Liver (tissue), 9 donors: ENCODE results near the gene SF3B6. TPM values are rescaled to one million over a fixed set of nuclear protein-coding genes. Genes with fewer than 3 reads are reported as not detected.

Experiments used
- DNase-seq: peaks from one replicate; pipeline ENCODE4 v3.0.0-alpha.2; 2017; ENCODE audit warnings: low spot score
- H3K27ac ChIP-seq, 2 donors: one replicate each; pipeline ENCODE4 v1.7.0; 2013; ENCODE audit warnings: inconsistent platforms in 2 of 2, low read length in 2 of 2, control low read depth in 1 of 2, low read depth in 1 of 2, mild to moderate bottlenecking in 1 of 2
- H3K27me3 ChIP-seq, 4 donors: one replicate each; pipeline versions ENCODE4 v1.6.1 to v1.7.0; 2013; ENCODE audit warnings: low read length in 3 of 4, inconsistent platforms in 1 of 4, mild to moderate bottlenecking in 1 of 4, moderate library complexity in 1 of 4; ENCODE audit not compliant: control insufficient read depth in 4 of 4, insufficient read depth in 4 of 4
- H3K36me3 ChIP-seq, 4 donors: one replicate each; pipeline versions ENCODE4 v1.6.1 to v1.7.0; 2013; ENCODE audit warnings: low read length in 3 of 4, mild to moderate bottlenecking in 3 of 4, low read depth in 1 of 4, moderate library complexity in 1 of 4; ENCODE audit not compliant: control insufficient read depth in 4 of 4, insufficient read depth in 3 of 4
- H3K4me1 ChIP-seq, 4 donors: one replicate each; pipeline versions ENCODE4 v1.6.1 to v1.7.0; 2013; ENCODE audit warnings: low read length in 3 of 4, mild to moderate bottlenecking in 3 of 4, moderate library complexity in 1 of 4; ENCODE audit not compliant: control insufficient read depth in 4 of 4, insufficient read depth in 4 of 4
- H3K4me3 ChIP-seq, 3 donors: one replicate each; pipeline versions ENCODE4 v1.6.1 to v1.7.0; 2013; ENCODE audit warnings: low read length in 3 of 3, control low read depth in 1 of 3, low read depth in 1 of 3, mild to moderate bottlenecking in 1 of 3
- H3K9ac ChIP-seq, 2 donors: one replicate each; pipeline ENCODE4 v1.7.0; 2013; ENCODE audit warnings: low read length in 2 of 2, mild to moderate bottlenecking in 2 of 2, moderate library complexity in 2 of 2, control low read depth in 1 of 2, low read depth in 1 of 2
- H3K9me3 ChIP-seq, 4 donors: one replicate each; pipeline versions ENCODE4 v1.6.1 to v1.7.0; 2013; ENCODE audit warnings: low read length in 3 of 4; ENCODE audit not compliant: control insufficient read depth in 4 of 4
- FOXA1 ChIP-seq: IDR thresholded peaks from 2 replicates; pipeline ENCODE4 v1.6.1; 2016; ENCODE audit warnings: antibody characterized with exemption
- FOXA2 ChIP-seq: IDR thresholded peaks from 2 replicates; pipeline ENCODE4 v1.6.1; 2016; ENCODE audit warnings: antibody characterized with exemption
- GABPA ChIP-seq, 2 donors: IDR thresholded peaks in 1 of 2; conservative IDR thresholded peaks in 1 of 2; 2 replicates each; pipeline ENCODE4 v1.6.1; 2016; ENCODE audit warnings: antibody characterized with exemption in 2 of 2, mild to moderate bottlenecking in 1 of 2, moderate library complexity in 1 of 2
- HNF4A ChIP-seq, 2 donors: conservative IDR thresholded peaks; 2 replicates each; pipeline ENCODE4 v1.6.1; 2016; ENCODE audit warnings: antibody characterized with exemption in 2 of 2, mild to moderate bottlenecking in 2 of 2
- HNF4G ChIP-seq: IDR thresholded peaks from 2 replicates; pipeline ENCODE4 v1.6.1; 2016; ENCODE audit warnings: antibody characterized with exemption
- JUND ChIP-seq, 2 donors: IDR thresholded peaks; 2 replicates each; pipeline ENCODE4 v1.6.1; 2016; ENCODE audit warnings: antibody characterized with exemption in 2 of 2
- NR2F2 ChIP-seq: IDR thresholded peaks from 2 replicates; pipeline ENCODE4 v1.6.1; 2016; ENCODE audit warnings: antibody characterized with exemption
- RAD21 ChIP-seq, 2 donors: IDR thresholded peaks; 2 replicates each; pipeline ENCODE4 v1.6.1; 2016; ENCODE audit warnings: antibody characterized with exemption in 2 of 2, mild to moderate bottlenecking in 2 of 2
- RXRA ChIP-seq, 2 donors: IDR thresholded peaks; 2 replicates each; pipeline ENCODE4 v1.6.1; 2017 to 2018; ENCODE audit warnings: antibody characterized with exemption in 2 of 2, mild to moderate bottlenecking in 1 of 2
- SP1 ChIP-seq: IDR thresholded peaks from 2 replicates; pipeline ENCODE4 v1.6.1; 2018; ENCODE audit warnings: antibody characterized with exemption, mild to moderate bottlenecking
- TAF1 ChIP-seq: conservative IDR thresholded peaks from 2 replicates; pipeline ENCODE4 v1.6.1; 2016; ENCODE audit warnings: antibody characterized with exemption, mild to moderate bottlenecking
- YY1 ChIP-seq: IDR thresholded peaks from 2 replicates; pipeline ENCODE4 v1.6.1; 2016; ENCODE audit warnings: antibody characterized with exemption, mild to moderate bottlenecking
- WGBS: extraction: QIAGEN DNeasy Blood & Tissue Kit; methylation state at CpG from one replicate; pipeline ENCODE4 v1.1.7; 2013; 5-methylcytosine and 5-hydroxymethylcytosine counted together
- polyA plus RNA-seq, 2 donors: library from polyadenylated mRNA; stranded (reverse) in 1 of 2; unstranded in 1 of 2; fragments of 200-250 nt in 1 of 2; fragments of >200 nt in 1 of 2; fragmentation: Nextera tagmentation in 1 of 2; extraction: Ambion mirVana in 1 of 2; gene quantifications; one replicate each; pipeline versions ENCODE4 v1.2.1 to v1.2.3, GENCODE V29; 2013 to 2015
- total RNA-seq, 2 donors: library from RNA; depleted of rRNA; stranded (reverse); fragments of >200 nt; gene quantifications; one replicate each; pipeline ENCODE4 v1.2.3, GENCODE V29; 2014
- TF ChIP-seq, protein P1 (sequence below): fragments of 150-350 bp; IDR thresholded peaks from 2 replicates; pipeline ENCODE4 v1.5.1; 2017; ENCODE audit warnings: improper control_type of control experiment, low read depth, low read length; ENCODE audit not compliant: missing input control
- TF ChIP-seq, protein P2 (sequence below): IDR thresholded peaks from 2 replicates; pipeline ENCODE4 v1.6.1; 2016; ENCODE audit warnings: antibody characterized with exemption, mild to moderate bottlenecking
- TF ChIP-seq, protein P3 (sequence below): IDR thresholded peaks from 2 replicates; pipeline ENCODE4 v1.6.1; 2016; ENCODE audit warnings: antibody characterized with exemption
- TF ChIP-seq, protein P4 (sequence below): IDR thresholded peaks from 2 replicates; pipeline ENCODE4 v1.6.1; 2016; ENCODE audit warnings: antibody characterized with exemption
- donor health status: healthy.
- donor health status: healthy.
- donor health status: healthy.
- donor health status: healthy.
- donor health status: healthy.

SF3B6 gene
- total and polyA plus RNA-seq, 4 donors: 31.0 to 104 (median 75.6) TPM

DNA sequence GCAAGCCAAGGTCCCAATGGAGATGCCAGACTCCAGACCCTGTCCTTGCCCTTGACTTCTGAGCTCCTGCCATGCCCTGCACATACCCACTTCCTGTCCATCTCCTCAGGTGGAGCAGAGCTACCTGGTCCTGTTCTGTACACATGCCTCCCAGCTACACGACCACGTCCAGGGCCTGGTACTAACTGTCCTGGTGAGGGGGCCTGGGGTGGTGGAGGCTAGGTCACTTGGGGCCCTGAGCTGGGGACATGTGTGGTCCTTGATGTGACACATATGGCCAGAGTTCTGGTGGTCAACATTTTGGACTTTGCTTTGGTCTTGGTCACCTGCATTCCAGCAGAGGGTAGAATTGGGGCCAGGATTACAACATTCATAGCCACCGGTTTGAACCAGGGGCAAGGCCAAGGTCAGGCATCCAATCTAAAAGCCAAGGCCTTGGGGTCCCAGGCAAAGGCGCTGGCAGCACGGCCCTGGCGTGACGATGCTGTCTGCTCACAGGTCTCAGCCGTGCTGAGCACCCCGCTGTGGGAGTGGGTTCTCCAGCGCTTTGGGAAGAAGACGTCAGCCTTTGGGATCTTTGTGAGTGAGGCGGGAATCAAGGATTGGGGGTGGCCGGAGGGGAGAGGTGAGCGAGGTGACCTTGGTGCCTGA, 53.7 kb downstream of the SF3B6 start:
- Histone ChIP-seq H3K27ac (no peak overlapping the region), H3K36me3 (peaks cover 0 to 10% (median 1%) of the 10 kb centered on the region in 4 donors), H3K4me1 (no peaks in the 10 kb centered on the region), H3K9ac (no peak overlapping the region), H3K9me3 (no peaks in the 10 kb centered on the region), H3K27me3 (no peaks in the 10 kb centered on the region), H3K4me3 (no peak overlapping the region)
- no peak for DNase-seq
- WGBS: 85% methylated on average over 14 of the region's 14 CpGs
- TF ChIP-seq GABPA (IDR thresholded peaks at IDR 0.05 in 1 of 2, conservative IDR thresholded peaks at IDR 0.05 in 1 of 2) (no peak), FOXA1 (no peak), SP1 (no peak), HNF4A (conservative IDR thresholded peaks at IDR 0.05) (peak; percentile 61 to 67), NR2F2 (no peak), JUND (IDR thresholded peaks at IDR 0.05) (no peak), HNF4G (no peak), RXRA (IDR thresholded peaks at IDR 0.05) (peak; percentile 17 to 20), YY1 (no peak), FOXA2 (no peak), TAF1 (no peak)
- TF ChIP-seq, protein P1, sequence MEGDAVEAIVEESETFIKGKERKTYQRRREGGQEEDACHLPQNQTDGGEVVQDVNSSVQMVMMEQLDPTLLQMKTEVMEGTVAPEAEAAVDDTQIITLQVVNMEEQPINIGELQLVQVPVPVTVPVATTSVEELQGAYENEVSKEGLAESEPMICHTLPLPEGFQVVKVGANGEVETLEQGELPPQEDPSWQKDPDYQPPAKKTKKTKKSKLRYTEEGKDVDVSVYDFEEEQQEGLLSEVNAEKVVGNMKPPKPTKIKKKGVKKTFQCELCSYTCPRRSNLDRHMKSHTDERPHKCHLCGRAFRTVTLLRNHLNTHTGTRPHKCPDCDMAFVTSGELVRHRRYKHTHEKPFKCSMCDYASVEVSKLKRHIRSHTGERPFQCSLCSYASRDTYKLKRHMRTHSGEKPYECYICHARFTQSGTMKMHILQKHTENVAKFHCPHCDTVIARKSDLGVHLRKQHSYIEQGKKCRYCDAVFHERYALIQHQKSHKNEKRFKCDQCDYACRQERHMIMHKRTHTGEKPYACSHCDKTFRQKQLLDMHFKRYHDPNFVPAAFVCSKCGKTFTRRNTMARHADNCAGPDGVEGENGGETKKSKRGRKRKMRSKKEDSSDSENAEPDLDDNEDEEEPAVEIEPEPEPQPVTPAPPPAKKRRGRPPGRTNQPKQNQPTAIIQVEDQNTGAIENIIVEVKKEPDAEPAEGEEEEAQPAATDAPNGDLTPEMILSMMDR: no peak
- TF ChIP-seq, protein P2, sequence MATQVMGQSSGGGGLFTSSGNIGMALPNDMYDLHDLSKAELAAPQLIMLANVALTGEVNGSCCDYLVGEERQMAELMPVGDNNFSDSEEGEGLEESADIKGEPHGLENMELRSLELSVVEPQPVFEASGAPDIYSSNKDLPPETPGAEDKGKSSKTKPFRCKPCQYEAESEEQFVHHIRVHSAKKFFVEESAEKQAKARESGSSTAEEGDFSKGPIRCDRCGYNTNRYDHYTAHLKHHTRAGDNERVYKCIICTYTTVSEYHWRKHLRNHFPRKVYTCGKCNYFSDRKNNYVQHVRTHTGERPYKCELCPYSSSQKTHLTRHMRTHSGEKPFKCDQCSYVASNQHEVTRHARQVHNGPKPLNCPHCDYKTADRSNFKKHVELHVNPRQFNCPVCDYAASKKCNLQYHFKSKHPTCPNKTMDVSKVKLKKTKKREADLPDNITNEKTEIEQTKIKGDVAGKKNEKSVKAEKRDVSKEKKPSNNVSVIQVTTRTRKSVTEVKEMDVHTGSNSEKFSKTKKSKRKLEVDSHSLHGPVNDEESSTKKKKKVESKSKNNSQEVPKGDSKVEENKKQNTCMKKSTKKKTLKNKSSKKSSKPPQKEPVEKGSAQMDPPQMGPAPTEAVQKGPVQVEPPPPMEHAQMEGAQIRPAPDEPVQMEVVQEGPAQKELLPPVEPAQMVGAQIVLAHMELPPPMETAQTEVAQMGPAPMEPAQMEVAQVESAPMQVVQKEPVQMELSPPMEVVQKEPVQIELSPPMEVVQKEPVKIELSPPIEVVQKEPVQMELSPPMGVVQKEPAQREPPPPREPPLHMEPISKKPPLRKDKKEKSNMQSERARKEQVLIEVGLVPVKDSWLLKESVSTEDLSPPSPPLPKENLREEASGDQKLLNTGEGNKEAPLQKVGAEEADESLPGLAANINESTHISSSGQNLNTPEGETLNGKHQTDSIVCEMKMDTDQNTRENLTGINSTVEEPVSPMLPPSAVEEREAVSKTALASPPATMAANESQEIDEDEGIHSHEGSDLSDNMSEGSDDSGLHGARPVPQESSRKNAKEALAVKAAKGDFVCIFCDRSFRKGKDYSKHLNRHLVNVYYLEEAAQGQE: no peak

DNA sequence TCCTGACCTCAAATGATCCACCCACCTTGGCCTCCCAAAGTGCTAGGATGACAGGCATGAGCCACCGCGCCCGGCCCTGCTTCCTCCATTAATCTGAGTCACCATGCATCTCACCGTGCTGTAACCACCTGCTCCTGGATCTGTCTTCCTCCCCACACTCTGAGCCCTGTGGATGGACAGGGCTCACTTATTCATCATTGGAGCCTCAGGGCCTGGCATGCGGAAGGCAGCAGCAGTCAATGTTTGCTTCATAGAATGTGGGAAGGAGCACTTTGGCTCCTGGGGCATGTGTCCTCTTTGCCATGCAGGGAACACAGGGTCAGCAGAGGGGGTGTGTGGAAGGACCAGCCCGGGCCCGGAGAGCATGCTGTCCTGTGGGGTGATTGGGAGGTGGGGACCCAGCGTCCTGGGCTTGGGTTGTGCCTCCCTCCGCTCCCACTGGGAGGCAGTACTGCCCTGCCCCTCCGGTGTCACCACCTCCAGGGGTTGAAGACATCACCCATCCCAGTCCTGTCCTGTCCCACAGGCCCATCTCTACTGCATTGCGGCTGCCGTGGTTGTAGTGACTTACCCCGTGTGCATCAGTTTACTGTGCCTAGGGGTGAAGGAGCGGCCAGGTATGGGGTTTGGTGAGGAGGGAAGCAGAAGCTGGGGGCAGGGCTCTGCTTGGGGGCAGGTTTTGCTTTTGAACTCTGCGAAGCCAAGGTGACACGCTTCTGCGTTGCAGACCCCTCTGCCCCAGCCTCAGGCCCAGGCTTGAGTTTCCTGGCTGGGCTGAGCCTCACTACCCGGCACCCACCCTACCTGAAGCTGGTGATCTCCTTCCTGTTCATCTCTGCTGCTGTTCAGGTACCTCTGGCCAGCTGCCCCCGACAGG, 54.8 kb downstream of the SF3B6 start:
- TF ChIP-seq SP1 (no peak), RXRA (IDR thresholded peaks at IDR 0.05) (no peak), RAD21 (IDR thresholded peaks at IDR 0.05) (peak; percentile 65 to 85), JUND (IDR thresholded peaks at IDR 0.05) (no peak), FOXA1 (no peak), HNF4A (conservative IDR thresholded peaks at IDR 0.05) (no peak), TAF1 (no peak), FOXA2 (no peak)
- TF ChIP-seq, protein P3, sequence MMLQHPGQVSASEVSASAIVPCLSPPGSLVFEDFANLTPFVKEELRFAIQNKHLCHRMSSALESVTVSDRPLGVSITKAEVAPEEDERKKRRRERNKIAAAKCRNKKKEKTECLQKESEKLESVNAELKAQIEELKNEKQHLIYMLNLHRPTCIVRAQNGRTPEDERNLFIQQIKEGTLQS: no peak
- TF ChIP-seq, protein P2: no peak
- TF ChIP-seq, protein P4, sequence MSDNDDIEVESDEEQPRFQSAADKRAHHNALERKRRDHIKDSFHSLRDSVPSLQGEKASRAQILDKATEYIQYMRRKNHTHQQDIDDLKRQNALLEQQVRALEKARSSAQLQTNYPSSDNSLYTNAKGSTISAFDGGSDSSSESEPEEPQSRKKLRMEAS: no peak
- TF ChIP-seq, protein P1: peak; percentile 39
- Histone ChIP-seq H3K27ac (no peak overlapping the region), H3K9ac (no peak overlapping the region), H3K9me3 (no peaks in the 10 kb centered on the region), H3K36me3 (peaks cover 0 to 5% (median 0%) of the 10 kb centered on the region in 4 donors), H3K4me1 (no peaks in the 10 kb centered on the region), H3K4me3 (no peak overlapping the region), H3K27me3 (no peaks in the 10 kb centered on the region)
- DNase-seq: peak; percentile 48
- WGBS: 80% methylated on average over 19 of the region's 19 CpGs
